PC-3 (cell line): Measurements from ENCODE around the gene SPATA2. TPM values are rescaled to one million over a fixed set of nuclear protein-coding genes. Genes with fewer than 3 reads are reported as not detected.
"Not testable (repeated sequence)": the region's sequence is repeated elsewhere in the genome, so short reads cannot be mapped to it uniquely, and the experiment has no call there.

Source experiments
- ATAC-seq: fragments of 200-7000 bp; cut with Tn5 transposase; 2 replicates; pipeline ENCODE4 v1.9.1; 2020; ENCODE audit warnings: mild to moderate bottlenecking, moderate library complexity
- BruUV-seq: library from RNA; stranded (reverse); fragments of 400-500 nt; replicated peaks from 2 replicates; lab custom pipeline; 2021; lab: Mats Ljungman, UMichigan
- CTCF ChIA-PET: fragments of 300-600 bp; sonication (Branson Sonifier 250); formaldehyde crosslinking; loops from one replicate; lab custom pipeline; 2022; ENCODE audit warnings: antibody characterized with exemption; lab: Charles Lee
- POLR2A ChIA-PET: fragments of 300-600 bp; sonication (Branson Sonifier 250); formaldehyde crosslinking; loops from one replicate; lab custom pipeline; 2022; ENCODE audit warnings: antibody characterized with exemption; ENCODE audit not compliant: unreplicated experiment; lab: Charles Lee
- DNase-seq: peaks from one replicate; pipeline ENCODE4 v3.0.0-alpha.2; 2015
- H2AFZ ChIP-seq: fragments of 300-600 bp; sonication (generic); 2 replicates; pipeline ENCODE4 v1.6.0; 2016; ENCODE audit warnings: antibody characterized with exemption, low read length
- H3F3A ChIP-seq: fragments of 300-600 bp; sonication (generic); one replicate; pipeline ENCODE4 v1.6.0; 2017; ENCODE audit warnings: antibody characterized with exemption, low read length, control low read depth, mild to moderate bottlenecking; ENCODE audit not compliant: unreplicated experiment
- H3K27ac ChIP-seq: fragments of 300-600 bp; sonication (generic); 2 replicates; pipeline ENCODE4 v1.5.1; 2016; ENCODE audit warnings: mild to moderate bottlenecking, low read length
- H3K27me3 ChIP-seq: fragments of 300-600 bp; sonication (generic); 2 replicates; pipeline ENCODE4 v1.6.1; 2016; ENCODE audit warnings: low read length, mixed read lengths
- H3K36me3 ChIP-seq: fragments of 300-600 bp; sonication (generic); 2 replicates; pipeline ENCODE4 v1.6.1; 2016; ENCODE audit warnings: low read depth, mixed run types, low read length, mixed read lengths
- H3K4me1 ChIP-seq: fragments of 300-600 bp; sonication (generic); 2 replicates; pipeline ENCODE4 v1.5.1; 2016; ENCODE audit warnings: low read length; ENCODE audit not compliant: insufficient read depth
- H3K4me2 ChIP-seq: fragments of 300-600 bp; sonication (generic); 2 replicates; pipeline ENCODE4 v1.6.0; 2016; ENCODE audit warnings: low read length
- H3K4me3 ChIP-seq: fragments of 300-600 bp; sonication (generic); 2 replicates; pipeline ENCODE4 v1.5.1; 2016; ENCODE audit warnings: mild to moderate bottlenecking, low read length, mixed read lengths
- H3K79me2 ChIP-seq: fragments of 300-600 bp; sonication (generic); 2 replicates; pipeline ENCODE4 v1.6.1; 2017; ENCODE audit warnings: low read length, mixed read lengths
- H3K9ac ChIP-seq: fragments of 300-600 bp; sonication (generic); 2 replicates; pipeline ENCODE4 v1.6.0; 2016; ENCODE audit warnings: mild to moderate bottlenecking, low read length
- H3K9me2 ChIP-seq: fragments of 300-600 bp; sonication (generic); replicated peaks from 2 replicates; pipeline ENCODE4 v1.6.1; 2016; ENCODE audit warnings: mixed run types, low read length, mixed read lengths
- H3K9me3 ChIP-seq: fragments of 300-600 bp; sonication (generic); 2 replicates; pipeline ENCODE4 v1.6.1; 2016; ENCODE audit warnings: low read length, mixed read lengths
- H4K20me1 ChIP-seq: fragments of 300-600 bp; sonication (generic); 2 replicates; pipeline ENCODE4 v1.6.1; 2016; ENCODE audit warnings: low read length, mixed read lengths
- CTCF ChIP-seq: fragments of 300-600 bp; sonication (generic); conservative IDR thresholded peaks from 2 replicates; pipeline ENCODE4 v1.5.1; 2017; ENCODE audit warnings: antibody characterized with exemption, low read depth, mild to moderate bottlenecking, low read length
- EZH2 ChIP-seq: fragments of 300-600 bp; sonication (generic); IDR thresholded peaks from one replicate; pipeline ENCODE4 v1.6.1; 2017; ENCODE audit warnings: antibody characterized with exemption, mild to moderate bottlenecking, low read length; ENCODE audit not compliant: unreplicated experiment
- EZH2phosphoT487 ChIP-seq: fragments of 300-600 bp; sonication (generic); IDR thresholded peaks from 2 replicates; pipeline ENCODE4 v1.6.1; 2018; ENCODE audit warnings: mild to moderate bottlenecking, antibody characterized with exemption, low read length, borderline replicate concordance
- intact Hi-C: fragments of 100-400 bp; cut with micrococcal nuclease; formaldehyde crosslinking; loops from 2 replicates; pipeline ENCODE4 v1.9.0; 2023
- total RNA-seq: library from RNA; depleted of rRNA; stranded (reverse); fragments of >200 nt; gene quantifications from 2 replicates; pipeline ENCODE4 v1.2.3, GENCODE V29; 2014

Gene SPATA2
- total RNA-seq, 1 experiment from 2014 or later, result 7.4 TPM

GRCh38 chr20:49956689-49957088 is 41.4 kb upstream of the SPATA2 start:
- Histone ChIP-seq H3K27ac (no peak overlapping the region), H2AFZ (no peak overlapping the region), H3K27me3 (no peaks in the 10 kb centered on the region), H3K79me2 (peaks cover 10% of the 10 kb centered on the region), H3K4me2 (no peak overlapping the region), H3K4me3 (no peak overlapping the region), H3K36me3 (peaks cover 40% of the 10 kb centered on the region), H3K9me2 (no peaks in the 10 kb centered on the region), H3K4me1 (0 out of 2 replicates have a peak, but pooled peaks cover 1% of the 10 kb centered on the region), H3K9ac (no peak overlapping the region), H3F3A (no peaks in the 10 kb centered on the region), H4K20me1 (no peaks in the 10 kb centered on the region), H3K9me3 (no peaks in the 10 kb centered on the region)
- ATAC-seq (no peak), DNase-seq (no peak)
- no peak for TF ChIP-seq EZH2
- TF ChIP-seq CTCF, result no peak
- no peak for TF ChIP-seq EZH2phosphoT487
- ChIA-PET POLR2A (no interaction called here), CTCF (no interaction called here)
- intact Hi-C loops, result no loop called here
- BruUV-seq, result no TSS peak

GRCh38 chr20:49955830-49956396 is 40.6 kb upstream of the SPATA2 start:
- POLR2A ChIA-PET, H3K9me3 ChIP-seq, intact Hi-C loops: not testable (repeated sequence)

GRCh38 chr20:49955167-49955566 is 39.8 kb upstream of the SPATA2 start:
- Histone ChIP-seq H3F3A (peaks cover 4% of the 10 kb centered on the region), H2AFZ (no peak overlapping the region), H3K79me2 (peaks cover 11% of the 10 kb centered on the region), H3K27me3 (no peaks in the 10 kb centered on the region), H3K9me3 (no peaks in the 10 kb centered on the region), H4K20me1 (no peaks in the 10 kb centered on the region), H3K4me1 (peaks cover 17% of the 10 kb centered on the region), H3K27ac (no peak overlapping the region), H3K4me2 (no peak overlapping the region), H3K36me3 (peaks cover 48% of the 10 kb centered on the region), H3K9me2 (no peaks in the 10 kb centered on the region), H3K4me3 (no peak overlapping the region), H3K9ac (no peak overlapping the region)
- BruUV-seq, result no TSS peak
- intact Hi-C loops, result no loop called here
- POLR2A ChIA-PET, result no interaction called here
- CTCF ChIA-PET, result no interaction called here
- ATAC-seq (no peak), DNase-seq (no peak)
- TF ChIP-seq EZH2phosphoT487, result no peak
- no peak for TF ChIP-seq EZH2
- TF ChIP-seq CTCF, result no peak

More at GRCh38 chr20:49955830-49956396, 40.6 kb upstream of the SPATA2 start:
- H3K4me2 ChIP-seq, BruUV-seq, H3K27ac ChIP-seq, H3K9ac ChIP-seq, DNase-seq, H4K20me1 ChIP-seq, H3K4me1 ChIP-seq, CTCF ChIA-PET, H3K9me2 ChIP-seq, H3F3A ChIP-seq, H2AFZ ChIP-seq, H3K27me3 ChIP-seq, ATAC-seq, H3K4me3 ChIP-seq: not testable (repeated sequence)
- peaks cover 11% of the 10 kb centered on the region for H3K79me2 ChIP-seq
- peaks cover 42% of the 10 kb centered on the region for H3K36me3 ChIP-seq
